ENCODE measurements around the gene ARSB. TPM values are rescaled to one million over a fixed set of nuclear protein-coding genes. Genes with fewer than 3 reads are reported as not detected.

ARSB gene
- total and polyA plus RNA-seq, 10 of the 15 experiments (the other 5 are each of a cell fraction or from before 2014, with no cell fraction given), result 1.2 to 8.2 (median 6.1) TPM

- TF ChIP-seq ZBTB33 (IDR thresholded peaks at IDR 0.05) (no peak), SMC3 (IDR thresholded peaks at IDR 0.05; ENCODE audit: borderline replicate concordance, low read length) (no peak), TCF12 (IDR thresholded peaks at IDR 0.05; ENCODE audit: low read depth, low read length) (no peak)
Observed at GRCh38 chr5:78813286-78813685, 171.8 kb downstream of the ARSB start (continued).

GRCh38 chr5:78811866-78812265 lies 173.2 kb downstream of the ARSB start:
- FAIRE-seq, result no peak
- intact Hi-C loops (cut with micrococcal nuclease; ENCODE audit: unreplicated experiment), result no loop called here
- no peak overlapping the region for H3K27ac ChIP-seq (ENCODE audit: control insufficient read depth, insufficient read depth)
- H3K9ac ChIP-seq (ENCODE audit: control insufficient read depth, insufficient read depth, low read length), result no peak overlapping the region
- no peaks in the 10 kb centered on the region for H3K27me3 ChIP-seq (replicated peaks in 1 of 2; ENCODE audit: control insufficient read depth in 2 of 2, insufficient read depth in 2 of 2, low read length in 1 of 2)
- SMC1A ChIA-PET (ENCODE audit: uncharacterized antibody, unreplicated experiment), result interaction anchor here (1.2 kb wide), 1 partner anchor 11 kb away, joined by 3 read pairs; no protein-coding TSS in a partner anchor
- no peak overlapping the region for H2AFZ ChIP-seq (ENCODE audit: control insufficient read depth, low read depth, low read length)
- no peak overlapping the region for H3K4me3 ChIP-seq
- DNase-seq (ENCODE audit: low read depth, low spot score), result no peak
- no peak for TF ChIP-seq RUNX3 (IDR thresholded peaks at IDR 0.05; ENCODE audit: low read length)
- no peak for TF ChIP-seq SMAD1 (IDR thresholded peaks at IDR 0.05; ENCODE audit: low read depth, partially characterized antibody)
- no peak for TF ChIP-seq EP300 (IDR thresholded peaks at IDR 0.05; ENCODE audit: borderline replicate concordance in 1 of 2, control insufficient read depth in 1 of 2, low read depth in 2 of 2, low read length in 2 of 2)
- no peak for TF ChIP-seq FOXM1 (IDR thresholded peaks at IDR 0.05; ENCODE audit: low read depth, low read length)
- no peak for TF ChIP-seq HDGF (IDR thresholded peaks at IDR 0.05)
- no peak for TF ChIP-seq STAT1 (conservative IDR thresholded peaks at IDR 0.05)
- in situ Hi-C loops (cut with MboI), result no loop called here
- no peak overlapping the region for H3K4me2 ChIP-seq (ENCODE audit: control insufficient read depth, insufficient read depth)
- no peaks in the 10 kb centered on the region for H3K36me3 ChIP-seq (ENCODE audit: control insufficient read depth in 2 of 2, insufficient read depth in 2 of 2, low read length in 1 of 2)
- BruUV-seq (replicated peaks), result no TSS peak
- no peaks in the 10 kb centered on the region for H4K20me1 ChIP-seq (ENCODE audit: control insufficient read depth, insufficient read depth)
- H3K79me2 ChIP-seq (ENCODE audit: control insufficient read depth, insufficient read depth, low read length), result no peaks in the 10 kb centered on the region
- no peak for ATAC-seq
- POLR2A ChIA-PET, result no interaction called here
- no peaks in the 10 kb centered on the region for H3K9me3 ChIP-seq (replicated peaks; ENCODE audit: control insufficient read depth, insufficient read depth, low read length)
- WGBS (ENCODE audit: insufficient coverage, insufficient replicate concordance, low lambda C conversion rate, missing lambda C conversion rate), result 100% methylated on average over 1 of the region's 1 CpG
- RAD21 ChIA-PET (ENCODE audit: unreplicated experiment), result no interaction called here
- CTCF ChIA-PET, result no interaction called here
- H3K4me1 ChIP-seq (ENCODE audit: control insufficient read depth, insufficient read depth, low read length), result no peaks in the 10 kb centered on the region

Measured in GM12878 (cell line).